Right renal pelvis (tissue), 4 donors: ENCODE results near the gene LMNB1. TPM values are rescaled to one million over a fixed set of nuclear protein-coding genes. Genes with fewer than 3 reads are reported as not detected.
"Not testable (repeated sequence)": the region's sequence is repeated elsewhere in the genome, so short reads cannot be mapped to it uniquely, and the experiment has no call there.

Source experiments
- DNase-seq, 4 donors: peaks; one replicate each; pipeline ENCODE4 v3.0.0-alpha.2; 2013; ENCODE audit warnings: low read depth in 4 of 4, low spot score in 3 of 4, missing footprints in 1 of 4
- polyA plus RNA-seq, 4 donors: library from polyadenylated mRNA; unstranded; fragments of 120-200 nt; gene quantifications; one replicate each; pipeline ENCODE4 v1.2.1, GENCODE V29; 2013; ENCODE audit not compliant: insufficient read length in 4 of 4

The LMNB1 gene
- polyA plus RNA-seq, 4 donors: 104 to 130 (median 123) TPM

DNA sequence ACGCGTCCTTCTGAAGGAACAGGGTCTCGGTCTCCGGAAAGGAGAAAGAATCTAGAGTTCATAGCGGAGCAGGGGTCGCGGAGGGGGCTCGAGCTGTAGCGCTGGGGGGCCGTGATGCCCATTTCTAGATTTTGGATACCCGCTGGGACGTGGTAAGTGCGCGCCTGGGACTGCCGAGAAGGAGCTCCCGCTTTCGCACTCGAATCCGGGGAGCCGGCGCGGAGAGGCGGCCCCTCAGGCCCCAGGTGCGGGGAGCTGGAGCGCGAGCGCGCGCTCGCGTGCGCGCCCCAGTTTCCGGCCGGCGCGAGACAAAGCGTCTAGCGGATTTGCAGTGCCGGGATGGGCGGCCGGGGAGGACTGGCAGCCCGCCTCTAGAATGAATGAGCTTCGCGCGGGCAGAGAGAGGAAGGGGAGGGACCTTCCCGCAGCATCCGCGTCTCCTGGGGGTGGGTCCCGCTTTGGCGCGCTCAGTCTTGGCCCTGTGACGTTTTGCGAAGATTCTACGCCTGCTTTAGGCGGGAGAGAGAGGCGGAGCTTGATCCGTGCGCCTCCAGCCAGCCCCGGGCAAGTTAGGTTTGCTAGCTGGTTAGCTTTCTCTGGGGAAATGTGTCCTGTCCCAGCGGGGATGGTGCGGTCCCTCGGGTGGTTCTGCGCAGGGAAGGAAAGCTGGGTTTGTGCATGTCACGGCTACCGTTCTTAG is 1.2 kb downstream of the LMNB1 start:
- DNase-seq: peak; percentile 78 to 82 (median 79)

DNA sequence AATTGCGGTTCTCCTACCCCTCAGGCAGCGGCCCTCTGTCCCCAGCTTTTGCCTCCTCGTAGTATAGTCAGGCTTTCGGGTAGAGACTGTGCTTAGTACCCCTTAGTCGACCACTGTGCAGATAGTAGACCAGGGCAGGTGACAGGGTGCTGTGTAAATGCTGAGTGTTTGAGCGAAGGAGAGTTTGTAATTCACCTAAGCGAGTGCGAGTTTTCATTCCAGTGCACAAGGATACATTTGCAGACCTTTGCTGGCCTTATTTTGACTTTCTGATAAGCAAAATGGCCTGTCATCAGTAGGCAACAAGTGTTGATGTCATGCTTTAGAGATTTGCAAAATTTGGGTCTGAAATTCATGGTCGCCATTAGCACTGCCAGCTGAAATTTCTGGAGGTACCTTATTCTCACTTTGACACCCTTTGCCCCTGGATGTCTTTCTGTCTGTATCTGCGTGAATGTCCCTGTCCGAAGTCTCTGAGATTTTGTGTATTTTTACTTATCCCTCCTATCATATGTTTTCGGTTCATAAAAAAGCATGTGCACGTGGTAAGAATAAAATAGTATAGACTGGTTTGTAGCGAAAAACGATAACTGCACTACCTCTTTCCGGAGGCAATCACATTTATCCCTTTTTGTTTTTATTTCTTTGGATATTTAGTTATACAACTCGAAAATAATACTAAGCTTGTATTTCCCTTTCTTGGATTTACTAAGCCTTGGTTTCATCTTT is 1.9 kb downstream of the LMNB1 start:
- DNase-seq: no peak

DNA sequence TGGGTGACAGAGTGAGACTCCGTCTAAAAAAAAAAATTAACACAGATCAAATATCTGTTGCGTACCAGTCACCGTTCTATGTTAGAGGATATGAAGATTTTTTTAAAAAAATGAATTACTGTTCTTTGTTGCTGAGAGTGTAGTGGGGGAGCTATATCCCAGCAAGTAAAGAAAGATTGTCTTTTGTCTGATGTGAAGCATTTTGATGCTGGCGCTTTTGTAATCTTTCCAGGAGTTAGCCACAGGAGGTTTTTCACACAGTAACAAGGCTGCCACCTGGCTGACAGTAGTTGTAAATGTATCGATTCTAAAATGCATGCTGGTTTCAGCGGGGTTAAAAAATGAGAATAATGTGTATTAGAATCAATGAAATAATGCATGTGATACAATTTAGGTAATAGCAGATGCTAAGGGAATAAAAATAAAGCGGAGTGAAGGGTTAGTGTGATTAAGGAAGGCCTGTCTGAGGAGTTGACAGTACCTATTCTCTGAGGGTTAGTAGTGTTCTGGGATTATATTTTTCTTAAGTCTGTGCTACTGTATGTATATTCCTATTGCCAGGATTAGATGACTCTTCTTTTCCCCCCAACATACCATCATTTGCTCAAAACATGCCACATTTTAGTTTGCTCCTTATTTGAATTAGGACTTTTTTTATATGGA is 3.4 kb downstream of the LMNB1 start:
- peak in 2 of 4 donors; percentile 32 to 45 for DNase-seq

DNA sequence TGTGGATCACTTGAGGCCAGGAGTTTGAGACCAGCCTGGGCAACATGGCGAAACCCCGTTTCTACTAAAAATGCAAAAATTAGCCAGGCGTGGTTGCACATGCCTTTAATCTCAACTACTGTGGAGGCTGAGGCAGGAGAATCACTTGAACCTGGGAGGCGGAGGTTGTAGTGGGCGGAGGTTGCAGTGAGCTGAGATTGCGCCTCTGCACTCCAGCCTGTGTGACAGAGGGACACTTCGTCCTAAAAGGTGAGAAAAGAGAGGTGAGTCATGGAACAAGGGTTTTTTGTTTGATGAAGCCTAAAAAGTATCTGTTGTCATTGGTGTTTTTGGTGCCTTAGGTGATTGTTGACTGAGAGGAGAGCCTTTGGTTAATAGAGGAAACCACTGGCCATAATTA is 11.5 kb downstream of the LMNB1 start:
- DNase-seq: not testable (repeated sequence)

DNA sequence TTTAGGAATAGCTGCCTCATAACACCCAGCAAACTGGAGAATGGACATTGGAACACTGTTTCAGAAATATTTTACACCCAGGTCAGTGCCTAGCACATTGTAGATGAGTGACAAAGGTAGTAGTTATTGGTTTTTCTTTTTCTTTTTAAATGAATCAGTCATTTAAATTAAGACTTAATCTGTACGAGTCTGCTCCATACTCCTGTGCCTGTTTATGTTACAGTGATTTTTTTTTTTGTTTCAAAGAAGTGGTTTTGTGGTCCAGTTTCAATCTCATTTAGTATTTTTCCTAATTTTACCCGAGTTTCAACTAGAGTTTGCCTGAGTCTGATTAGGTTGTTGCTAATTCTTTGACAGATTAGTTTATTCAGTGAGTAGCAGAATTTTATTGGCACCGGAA is 16.2 kb downstream of the LMNB1 start:
- DNase-seq: no peak

DNA sequence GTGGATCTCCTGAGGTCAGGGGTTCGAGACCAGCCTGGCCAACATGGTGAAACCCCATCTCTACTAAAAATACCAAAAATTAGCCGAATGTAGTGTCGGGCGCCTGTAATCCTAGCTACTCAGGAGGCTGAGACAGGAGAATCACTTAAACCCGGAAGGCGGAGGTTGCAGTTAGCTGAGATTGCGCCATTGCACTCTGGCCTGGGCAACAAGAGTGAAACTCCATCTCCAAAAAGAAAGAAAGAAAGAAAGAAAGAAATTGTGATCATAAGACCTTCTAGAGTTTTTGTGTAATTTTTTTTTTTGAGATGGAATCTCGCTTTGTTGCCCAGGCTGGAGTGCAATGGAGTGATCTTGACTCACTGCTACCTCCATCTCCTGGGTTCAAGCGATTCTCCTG is 16.7 kb downstream of the LMNB1 start:
- not testable (repeated sequence) for DNase-seq

DNA sequence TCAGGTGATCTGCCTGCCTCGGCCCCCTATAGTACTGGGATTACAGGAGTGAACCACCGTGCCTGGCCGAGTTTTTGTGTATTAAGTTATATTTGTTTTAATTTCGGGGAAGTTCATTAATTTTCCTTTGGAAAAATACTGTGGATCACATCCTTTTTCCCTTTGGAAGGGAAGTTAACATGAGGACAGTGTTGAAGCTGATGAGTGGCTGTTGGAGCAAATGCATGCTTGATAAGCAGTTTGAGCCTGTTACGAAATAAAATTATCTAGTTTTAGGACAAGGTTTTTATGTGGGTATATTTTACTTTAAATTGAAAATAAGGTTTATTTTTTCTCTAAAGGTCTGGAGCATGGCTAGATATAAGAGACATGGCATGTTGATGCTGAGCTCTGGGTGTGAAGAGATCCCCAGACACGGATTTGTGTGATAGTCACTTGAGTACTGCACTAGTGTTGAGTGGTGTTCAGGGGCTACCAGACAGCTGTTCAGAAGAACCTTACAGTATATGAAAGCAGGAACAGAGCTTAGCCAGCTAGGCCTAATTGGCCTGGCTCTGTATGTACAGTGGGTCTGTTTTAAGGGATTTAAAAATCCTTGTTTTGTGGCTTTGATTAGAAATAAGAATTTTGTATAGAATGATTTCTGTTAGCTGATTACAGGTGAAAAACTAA is 17.4 kb downstream of the LMNB1 start:
- no peak for DNase-seq

DNA sequence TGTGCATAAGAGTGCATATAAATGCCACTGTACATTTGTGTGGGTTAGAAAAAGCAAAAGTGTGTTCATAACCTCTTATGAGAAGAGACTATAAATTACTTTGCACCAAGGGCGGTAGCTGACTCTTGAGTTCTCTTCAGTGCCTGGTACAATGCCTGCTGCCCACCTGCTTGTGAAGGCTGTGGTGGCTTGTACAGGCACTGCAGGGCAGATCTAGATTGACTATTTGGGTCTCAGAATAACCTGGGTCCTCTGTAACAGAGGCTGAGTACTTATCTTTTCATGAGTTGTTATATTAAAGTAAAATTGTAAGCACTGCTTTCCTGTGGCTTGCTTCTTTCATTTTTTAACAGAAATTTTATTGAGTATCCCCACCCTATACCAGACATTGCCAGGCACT is 22.8 kb downstream of the LMNB1 start:
- no peak for DNase-seq

DNA sequence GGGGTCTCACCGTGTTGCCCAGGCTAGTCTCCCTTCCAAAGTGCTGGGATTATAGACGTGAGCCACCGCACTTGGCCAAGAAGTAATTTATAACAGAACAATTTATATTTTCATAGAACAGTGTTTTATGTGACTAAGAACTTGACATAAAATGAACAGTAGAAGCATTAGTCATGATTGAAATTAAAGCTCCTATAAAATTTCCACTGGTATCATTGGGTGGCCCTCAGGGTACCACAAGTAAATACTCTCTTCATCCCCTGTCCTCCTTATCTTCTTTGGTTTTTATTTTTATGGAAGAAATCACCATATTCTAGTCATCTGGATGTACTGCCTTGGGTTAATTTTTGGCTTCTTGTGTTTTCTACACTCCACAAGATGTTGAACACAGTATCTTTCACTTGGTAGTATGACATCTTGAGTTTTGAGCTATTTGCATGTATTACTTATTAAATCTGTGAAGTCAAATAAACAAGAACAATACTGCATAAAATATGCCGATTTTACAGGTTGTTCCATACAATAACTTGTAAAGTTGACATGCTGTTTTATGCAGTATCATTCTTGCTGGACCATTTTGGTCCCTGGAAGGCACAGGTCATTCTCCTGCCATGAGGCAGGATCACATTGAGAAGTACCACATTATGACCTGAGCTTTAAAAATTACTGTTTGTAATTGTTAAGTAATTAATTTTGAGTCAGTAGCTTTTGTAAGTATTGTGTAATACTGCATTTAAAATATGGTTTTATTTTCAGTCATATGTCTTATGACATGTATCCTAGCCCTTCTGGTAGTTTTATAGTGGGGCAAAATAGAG is 24.4 kb downstream of the LMNB1 start:
- no peak for DNase-seq

DNA sequence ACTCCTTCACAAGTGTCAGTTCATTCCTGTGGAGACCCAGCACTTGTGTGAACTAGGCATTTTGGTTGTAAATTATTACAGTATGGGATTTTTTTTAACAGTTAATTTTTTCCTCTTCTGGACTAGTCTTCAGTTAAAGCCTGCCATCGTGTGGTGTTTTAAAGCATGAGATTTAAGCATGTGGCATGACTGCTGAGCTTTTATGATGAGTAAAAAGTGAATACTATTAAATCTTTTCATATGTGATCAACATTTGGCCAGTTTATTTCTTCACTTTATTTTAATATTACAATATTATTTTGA is 25.0 kb downstream of the LMNB1 start:
- peak in 1 of 4 donors; percentile 15 for DNase-seq

DNA sequence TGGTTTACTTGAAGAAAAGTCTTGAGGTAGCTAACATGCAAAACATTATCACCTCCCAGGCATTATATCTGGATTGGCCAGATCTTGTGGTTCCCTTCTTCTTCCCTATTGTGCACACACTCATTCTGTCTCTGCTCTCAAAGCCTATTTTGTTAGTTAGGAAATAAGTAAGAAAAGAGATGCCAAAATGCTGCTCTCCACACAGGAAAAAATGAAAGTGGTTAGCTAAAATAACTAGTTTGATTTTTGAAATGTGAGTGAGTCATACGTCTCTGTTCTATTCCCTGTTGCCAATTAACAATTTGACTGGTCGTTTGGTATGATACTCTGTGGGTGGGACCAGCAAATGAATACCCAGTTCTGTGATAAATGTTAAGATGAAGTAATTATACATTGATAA is 28.1 kb downstream of the LMNB1 start:
- no peak for DNase-seq

DNA sequence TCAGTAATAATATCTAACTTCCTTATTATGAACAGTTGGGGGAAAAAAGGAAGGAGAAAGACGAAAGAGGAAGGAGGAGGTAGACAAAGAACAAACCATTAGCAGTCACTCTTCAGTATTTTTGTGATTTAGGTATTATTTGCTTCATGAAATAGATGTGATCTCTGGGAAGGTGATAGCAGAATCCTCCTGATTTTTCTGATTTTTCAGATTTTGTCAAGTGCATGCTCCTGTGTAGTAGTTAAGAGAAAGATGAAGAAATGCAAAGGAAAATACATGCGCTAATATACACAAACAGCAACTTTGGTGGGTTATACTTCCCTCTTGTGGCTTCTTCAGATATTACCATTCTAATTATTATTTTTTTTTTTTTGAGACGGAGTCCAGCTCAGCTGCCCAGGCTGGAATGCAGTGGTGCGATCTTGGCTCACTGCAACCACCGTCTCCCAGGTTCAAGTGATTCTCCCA is 31.6 kb downstream of the LMNB1 start:
- peak in 1 of 4 donors; percentile 9 for DNase-seq

DNA sequence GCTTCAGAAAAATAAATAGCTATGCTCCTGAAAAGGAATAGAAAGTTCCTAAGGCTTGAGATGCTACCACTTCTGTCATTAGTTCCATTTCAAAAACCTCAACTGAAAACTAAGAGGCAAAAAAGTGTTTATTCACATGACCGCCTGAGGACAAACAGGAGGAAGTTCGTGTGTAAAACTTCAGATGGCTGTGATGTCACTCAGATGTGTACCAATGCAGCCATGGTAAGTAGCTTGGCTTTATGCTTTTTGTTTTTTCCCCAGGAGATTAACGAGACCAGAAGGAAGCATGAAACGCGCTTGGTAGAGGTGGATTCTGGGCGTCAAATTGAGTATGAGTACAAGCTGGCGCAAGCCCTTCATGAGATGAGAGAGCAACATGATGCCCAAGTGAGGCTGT is 33.0 kb downstream of the LMNB1 start:
- no peak for DNase-seq

DNA sequence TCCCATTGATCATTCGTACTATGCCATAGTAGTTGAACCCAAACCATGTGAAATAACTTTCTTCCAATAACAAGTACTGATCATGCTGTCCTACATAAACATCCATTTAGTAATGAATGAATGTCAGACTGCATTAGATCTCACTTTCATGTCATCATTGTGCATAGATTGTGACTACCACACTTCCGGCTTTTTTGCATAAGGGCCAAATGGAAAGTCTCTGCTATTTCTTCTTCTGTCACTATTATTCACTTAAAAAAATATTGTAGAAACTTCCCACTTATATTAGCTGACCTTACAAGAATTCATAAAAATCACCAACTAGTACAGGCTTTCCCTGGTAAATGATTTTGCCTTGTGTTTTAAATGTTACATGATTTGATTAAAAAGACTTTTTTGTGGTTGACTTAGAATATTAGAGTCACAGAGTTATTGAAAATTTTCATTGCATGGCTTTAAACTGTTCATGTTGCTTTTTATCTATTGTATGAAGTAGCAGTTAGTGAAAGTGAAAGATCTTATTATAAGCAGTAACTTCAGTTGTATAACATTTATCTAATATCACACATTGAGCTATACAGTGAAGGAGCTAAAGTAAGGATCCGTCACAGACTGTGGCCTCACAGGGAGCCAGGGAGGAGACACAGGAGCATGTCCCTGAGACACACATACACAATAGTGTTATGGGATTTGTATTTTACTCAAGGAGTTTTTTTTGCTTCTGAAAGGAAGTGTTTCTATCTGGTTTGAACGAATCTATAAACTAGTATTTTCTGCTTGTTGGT is 33.9 kb downstream of the LMNB1 start:
- no peak for DNase-seq

DNA sequence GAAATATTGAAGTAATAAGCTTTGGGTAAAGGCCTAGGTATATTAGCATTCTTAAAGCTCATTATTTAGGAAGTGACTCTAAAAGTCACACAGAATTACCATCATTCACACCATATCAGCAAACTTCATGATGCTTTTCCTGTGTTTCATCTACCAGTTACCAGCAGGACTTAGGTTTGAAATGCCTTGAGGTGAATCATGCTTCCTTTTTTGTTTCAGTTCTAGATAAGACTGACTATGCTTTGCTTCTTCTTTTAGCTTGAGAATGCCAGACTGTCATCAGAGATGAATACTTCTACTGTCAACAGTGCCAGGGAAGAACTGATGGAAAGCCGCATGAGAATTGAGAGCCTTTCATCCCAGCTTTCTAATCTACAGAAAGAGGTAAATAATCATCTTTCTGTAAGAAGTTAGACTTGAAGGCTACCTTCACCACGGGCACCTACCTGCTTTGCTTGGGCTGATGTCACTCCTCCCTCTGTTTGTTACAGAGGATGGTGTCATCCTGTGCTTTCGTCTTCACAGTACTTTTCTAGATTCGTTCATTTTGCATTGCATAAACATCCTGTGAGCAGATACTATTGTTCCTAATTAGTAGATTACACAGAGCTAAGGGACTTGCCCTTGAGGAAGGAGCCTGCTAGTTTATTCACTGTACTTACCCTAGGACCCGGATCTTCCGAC is 34.7 kb downstream of the LMNB1 start:
- DNase-seq: no peak

DNA sequence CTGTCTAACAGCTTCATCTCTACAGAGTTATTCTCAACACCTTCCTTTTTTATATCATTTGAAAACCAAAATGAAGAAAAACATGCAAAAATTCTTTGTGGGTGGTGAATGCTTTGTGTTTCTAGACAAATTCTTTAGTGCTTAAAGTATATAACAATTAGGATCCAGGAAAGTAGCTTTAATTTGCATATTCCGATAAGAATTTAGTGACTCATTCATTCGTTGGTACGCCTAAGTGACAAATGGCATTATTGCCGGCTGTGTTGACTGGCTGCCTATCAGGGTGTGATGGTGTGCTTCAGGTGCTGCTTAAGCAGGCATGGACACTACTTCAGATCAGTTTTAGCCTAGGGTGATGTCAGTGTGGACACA is 35.2 kb downstream of the LMNB1 start:
- no peak for DNase-seq

DNA sequence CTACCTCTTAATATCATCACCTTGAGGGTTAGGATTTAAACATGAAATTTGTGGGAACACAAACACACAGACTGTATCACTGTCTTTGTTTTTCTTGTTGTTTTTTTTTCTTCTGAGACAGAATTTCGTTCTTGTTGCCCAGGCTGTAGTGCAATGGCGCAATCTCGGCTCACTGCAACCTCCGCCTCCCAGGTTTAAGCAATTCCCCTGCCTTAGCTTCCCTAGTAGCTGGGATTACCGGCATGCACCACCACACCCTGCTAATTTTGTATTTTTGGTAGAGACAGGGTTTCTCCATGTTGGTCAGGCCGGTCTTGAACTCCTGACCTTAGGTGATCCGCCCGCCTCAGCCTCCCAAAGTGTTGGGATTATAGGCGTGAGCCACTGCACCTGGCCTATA is 36.9 kb downstream of the LMNB1 start:
- DNase-seq: not testable (repeated sequence)

DNA sequence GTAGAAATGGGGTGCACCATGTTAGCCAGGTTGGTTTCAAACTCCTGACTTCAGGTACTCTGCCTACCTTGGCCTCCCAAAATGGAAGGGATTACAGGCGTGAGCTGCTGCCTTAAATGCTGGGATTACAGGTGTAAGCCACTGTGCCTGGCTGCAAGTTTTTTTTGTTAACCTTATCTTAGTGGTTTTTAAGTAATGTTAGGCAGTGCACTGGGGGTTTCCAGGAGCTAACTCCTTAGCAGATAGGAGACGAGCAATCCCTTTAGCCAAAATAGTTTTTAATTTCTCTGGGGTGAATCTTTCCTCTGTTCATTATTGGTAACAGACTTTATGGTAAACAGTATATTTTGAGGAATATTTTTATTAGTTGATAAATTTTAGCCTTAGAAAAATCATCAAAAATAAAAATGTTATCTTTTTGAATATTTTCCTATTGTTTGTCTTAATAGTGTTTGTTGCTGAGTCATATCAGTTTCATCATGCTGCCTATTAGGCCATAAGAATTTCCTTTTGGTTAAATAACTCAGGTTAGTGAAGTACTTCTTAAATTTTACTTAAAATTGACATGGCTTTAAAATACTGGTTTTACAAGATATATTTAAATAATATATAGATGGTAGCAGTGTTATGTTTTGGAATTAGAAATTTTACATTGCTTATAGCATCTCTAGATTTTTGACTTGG is 37.9 kb downstream of the LMNB1 start:
- DNase-seq: no peak

DNA sequence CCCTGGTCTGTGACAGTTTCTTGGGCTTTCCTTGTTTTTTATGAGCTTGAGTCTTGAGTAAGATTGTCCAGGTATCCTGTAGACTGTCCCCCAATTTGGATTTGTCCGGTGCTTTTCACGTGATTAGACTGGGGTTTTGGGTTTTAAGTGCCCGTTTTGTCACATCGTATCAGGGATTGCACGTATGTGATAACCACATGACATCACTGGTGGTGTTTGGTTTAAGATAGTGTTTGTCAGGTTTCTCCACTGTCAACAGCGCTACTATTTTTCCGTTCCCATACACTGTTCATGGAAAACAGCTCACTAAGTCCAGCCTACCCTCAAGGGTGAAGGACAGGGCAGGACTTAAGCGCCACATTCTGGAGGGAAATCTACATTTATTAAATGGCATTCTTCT is 39.7 kb downstream of the LMNB1 start:
- DNase-seq: no peak
